OCI-LY3 (cell line): ENCODE data around the gene SLC38A2.

Experiments
- EZH2phosphoT487 ChIP-seq: fragments of 200-600 bp; shearing (Covaris generic); IDR thresholded peaks from 2 replicates; pipeline ENCODE4 v1.6.1; 2018; ENCODE audit warnings: antibody characterized with exemption, mixed run types, low read depth
- TF ChIP-seq, protein P1 (sequence below): fragments of 200-600, 300-600 bp; sonication (generic); IDR thresholded peaks from 2 replicates; pipeline ENCODE4 v1.5.1; 2014; ENCODE audit warnings: antibody characterized with exemption, low read length, low read depth

DNA sequence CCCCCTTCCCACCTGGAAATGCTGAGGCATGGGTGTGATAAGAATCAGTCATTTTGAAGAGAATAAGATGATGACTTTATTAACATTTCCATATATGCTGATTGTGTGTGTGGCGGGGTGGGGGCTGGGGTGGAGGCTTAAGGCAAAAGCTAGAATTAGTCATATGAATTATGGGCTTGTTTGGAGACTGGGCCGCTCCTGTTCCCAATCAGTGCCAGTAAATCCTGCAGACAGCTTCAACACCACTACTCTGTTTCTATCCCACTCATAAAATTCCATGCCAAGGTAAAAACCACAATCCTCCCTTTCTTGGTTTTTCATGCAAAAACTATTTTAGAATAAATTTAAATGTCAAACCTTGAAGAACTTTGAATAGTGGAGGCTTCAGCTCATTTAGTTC is 29.9 kb upstream of the SLC38A2 start:
- TF ChIP-seq, protein P1, sequence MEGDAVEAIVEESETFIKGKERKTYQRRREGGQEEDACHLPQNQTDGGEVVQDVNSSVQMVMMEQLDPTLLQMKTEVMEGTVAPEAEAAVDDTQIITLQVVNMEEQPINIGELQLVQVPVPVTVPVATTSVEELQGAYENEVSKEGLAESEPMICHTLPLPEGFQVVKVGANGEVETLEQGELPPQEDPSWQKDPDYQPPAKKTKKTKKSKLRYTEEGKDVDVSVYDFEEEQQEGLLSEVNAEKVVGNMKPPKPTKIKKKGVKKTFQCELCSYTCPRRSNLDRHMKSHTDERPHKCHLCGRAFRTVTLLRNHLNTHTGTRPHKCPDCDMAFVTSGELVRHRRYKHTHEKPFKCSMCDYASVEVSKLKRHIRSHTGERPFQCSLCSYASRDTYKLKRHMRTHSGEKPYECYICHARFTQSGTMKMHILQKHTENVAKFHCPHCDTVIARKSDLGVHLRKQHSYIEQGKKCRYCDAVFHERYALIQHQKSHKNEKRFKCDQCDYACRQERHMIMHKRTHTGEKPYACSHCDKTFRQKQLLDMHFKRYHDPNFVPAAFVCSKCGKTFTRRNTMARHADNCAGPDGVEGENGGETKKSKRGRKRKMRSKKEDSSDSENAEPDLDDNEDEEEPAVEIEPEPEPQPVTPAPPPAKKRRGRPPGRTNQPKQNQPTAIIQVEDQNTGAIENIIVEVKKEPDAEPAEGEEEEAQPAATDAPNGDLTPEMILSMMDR, result no peak
- TF ChIP-seq EZH2phosphoT487, result no peak
